OCI-LY3 (cell line): ENCODE data around the gene PAPSS2.

Source experiments
- EZH2phosphoT487 ChIP-seq: fragments of 200-600 bp; shearing (Covaris generic); IDR thresholded peaks from 2 replicates; pipeline ENCODE4 v1.6.1; 2018; ENCODE audit warnings: antibody characterized with exemption, mixed run types, low read depth
- TF ChIP-seq, protein P1 (sequence below): fragments of 200-600, 300-600 bp; sonication (generic); IDR thresholded peaks from 2 replicates; pipeline ENCODE4 v1.5.1; 2014; ENCODE audit warnings: antibody characterized with exemption, low read length, low read depth

- TF ChIP-seq, protein P1, sequence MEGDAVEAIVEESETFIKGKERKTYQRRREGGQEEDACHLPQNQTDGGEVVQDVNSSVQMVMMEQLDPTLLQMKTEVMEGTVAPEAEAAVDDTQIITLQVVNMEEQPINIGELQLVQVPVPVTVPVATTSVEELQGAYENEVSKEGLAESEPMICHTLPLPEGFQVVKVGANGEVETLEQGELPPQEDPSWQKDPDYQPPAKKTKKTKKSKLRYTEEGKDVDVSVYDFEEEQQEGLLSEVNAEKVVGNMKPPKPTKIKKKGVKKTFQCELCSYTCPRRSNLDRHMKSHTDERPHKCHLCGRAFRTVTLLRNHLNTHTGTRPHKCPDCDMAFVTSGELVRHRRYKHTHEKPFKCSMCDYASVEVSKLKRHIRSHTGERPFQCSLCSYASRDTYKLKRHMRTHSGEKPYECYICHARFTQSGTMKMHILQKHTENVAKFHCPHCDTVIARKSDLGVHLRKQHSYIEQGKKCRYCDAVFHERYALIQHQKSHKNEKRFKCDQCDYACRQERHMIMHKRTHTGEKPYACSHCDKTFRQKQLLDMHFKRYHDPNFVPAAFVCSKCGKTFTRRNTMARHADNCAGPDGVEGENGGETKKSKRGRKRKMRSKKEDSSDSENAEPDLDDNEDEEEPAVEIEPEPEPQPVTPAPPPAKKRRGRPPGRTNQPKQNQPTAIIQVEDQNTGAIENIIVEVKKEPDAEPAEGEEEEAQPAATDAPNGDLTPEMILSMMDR = no peak
- no peak for TF ChIP-seq EZH2phosphoT487
These were observed 100.7 kb downstream of the PAPSS2 start for GRCh38 chr10:87760195-87760905.
